ENCODE measurements around the gene CD82. TPM values are rescaled to one million over a fixed set of nuclear protein-coding genes. Genes with fewer than 3 reads are reported as not detected.

CD82 gene
- total RNA-seq, 1 experiment from 2014 or later: 4.5 TPM

- peaks cover 42 to 43% of the 10 kb centered on the region in 2 experiments for H3K4me1 Mint-ChIP-seq
- no CpG with 5 or more reads among the region's 11 CpGs for WGBS (ENCODE audit: extremely low coverage, insufficient read length, low lambda C conversion rate)
Observed at GRCh38 chr11:44566952-44567875, 1.8 kb downstream of the CD82 start.

More at GRCh38 chr11:44566952-44567875, 1.8 kb downstream of the CD82 start:
- no peak for DNase-seq
- H2BK12ac ChIP-seq (ENCODE audit: insufficient read length, low read depth, low read length): no peak overlapping the region
- no peak overlapping the region for H2BK5ac ChIP-seq (ENCODE audit: insufficient read length, low read length)
- no peak overlapping the region for H2AFZ ChIP-seq (ENCODE audit: low read length)
- H3K9me3 Mint-ChIP-seq: no peaks in the 10 kb centered on the region; a peak in 1 of 5 replicates
- no peaks in the 10 kb centered on the region; a peak in 1 of 7 replicates for H3K36me3 Mint-ChIP-seq (ENCODE audit: insufficient read depth in 1 of 3, low read depth in 3 of 3)
- no peak overlapping the region for H3K4ac ChIP-seq (ENCODE audit: low read depth, low read length)
- H3K4me3 Mint-ChIP-seq: peak overlapping the region in 1 of 2 experiments; percentile 75; a peak in 2 of 5 replicates
- no peaks in the 10 kb centered on the region for H3K9me3 ChIP-seq (ENCODE audit: control insufficient read depth, low read depth, low read length)
- H3T11ph ChIP-seq (ENCODE audit: low read length): no peak overlapping the region
- H4K91ac ChIP-seq (ENCODE audit: insufficient read length, low read depth, low read length): no peak overlapping the region
- H3K23me2 ChIP-seq (ENCODE audit: insufficient read length, low read depth, low read length, poor library complexity, severe bottlenecking): peaks cover 9% of the 10 kb centered on the region
- H2BK15ac ChIP-seq (ENCODE audit: low read depth, low read length): no peak overlapping the region
- H3K56ac ChIP-seq (ENCODE audit: insufficient read length, low read depth, low read length): no peak overlapping the region
- H3K4me1 ChIP-seq (ENCODE audit: insufficient read depth, low read length): no peaks in the 10 kb centered on the region; the same call in 1 of the 2 replicates
- no peak overlapping the region for H4K5ac ChIP-seq (ENCODE audit: insufficient read length, low read depth, low read length)
- H3K18ac ChIP-seq (ENCODE audit: insufficient read length, low read depth, low read length): no peak overlapping the region
- H2BK120ac ChIP-seq (ENCODE audit: low read depth, low read length, poor library complexity, severe bottlenecking): no peak overlapping the region
- H3K27ac ChIP-seq (ENCODE audit: insufficient read length, low read depth, low read length): no peak overlapping the region
- H4K20me1 ChIP-seq (ENCODE audit: control insufficient read depth, insufficient read depth, insufficient read length): no peaks in the 10 kb centered on the region
- no peak overlapping the region for H4K8ac ChIP-seq (replicated peaks; ENCODE audit: insufficient read length, low read depth, low read length)
- no peak overlapping the region for H3K23ac ChIP-seq (ENCODE audit: insufficient read length, low read depth, low read length)
- H3K79me1 ChIP-seq (ENCODE audit: insufficient read depth, low read depth, low read length, poor library complexity, severe bottlenecking): no peaks in the 10 kb centered on the region
- no peak overlapping the region for H3K14ac ChIP-seq (ENCODE audit: insufficient read depth, low read length)
- TF ChIP-seq CTCF (conservative IDR thresholded peaks at IDR 0.05): peak; percentile 21; the same call in 1 of the 3 replicates
- peaks cover 2% of the 10 kb centered on the region; the same call in 1 of the 2 replicates for H3K27me3 ChIP-seq (ENCODE audit: insufficient read depth, low read length)
- H3K27me3 Mint-ChIP-seq (ENCODE audit: low read depth): peaks cover 42% of the 10 kb centered on the region
- H2AK5ac ChIP-seq (ENCODE audit: insufficient read length, low read length): no peak overlapping the region
- no peak overlapping the region for H3K4me2 ChIP-seq (ENCODE audit: insufficient read depth, insufficient read length, low read length)
- no peak overlapping the region for H2BK20ac ChIP-seq (ENCODE audit: low read depth, low read length, poor library complexity, severe bottlenecking)
- H3K9ac ChIP-seq (ENCODE audit: extremely low read depth, insufficient read length, low read length): no peak overlapping the region
- no peaks in the 10 kb centered on the region for H3K79me2 ChIP-seq (ENCODE audit: insufficient read depth, low read length)
- peak overlapping the region in 1 of 3 experiments; percentile 29; a peak in 2 of 7 replicates for H3K27ac Mint-ChIP-seq
